Keratinocyte (primary cell): Measurements from ENCODE around the gene DDX43. TPM values are rescaled to one million over a fixed set of nuclear protein-coding genes. Genes with fewer than 3 reads are reported as not detected.

ENCODE experiments used
- DNase-seq: peaks from one replicate; pipeline ENCODE4 v3.0.0-alpha.2; 2011; ENCODE audit warnings: low read depth, missing footprints, low spot score
- FAIRE-seq: peaks from 2 replicates; lab custom pipeline; 2011; peaks lifted over from hg19 to GRCh38; lab: Jason Lieb, UNC
- H2AFZ ChIP-seq: 2 replicates; pipeline ENCODE4 v1.6.0; 2012; ENCODE audit warnings: low read length, control low read depth, inconsistent platforms; ENCODE audit not compliant: control insufficient read depth
- H3K27ac ChIP-seq: 2 replicates; pipeline ENCODE4 v1.5.1; 2011; ENCODE audit warnings: low read length; ENCODE audit not compliant: control insufficient read depth, insufficient read depth
- H3K27me3 ChIP-seq: 3 replicates; pipeline ENCODE4 v1.6.0; 2011; ENCODE audit warnings: low read length; ENCODE audit not compliant: control insufficient read depth, insufficient read depth; ENCODE audit errors: extremely low read depth
- H3K36me3 ChIP-seq, 2 experiments: 2 replicates in 1 of 2; 3 replicates in 1 of 2; pipeline ENCODE4 v1.5.1; 2011; ENCODE audit warnings: low read length in 2 of 2, mild to moderate bottlenecking in 1 of 2; ENCODE audit not compliant: control insufficient read depth in 2 of 2, insufficient read depth in 2 of 2; ENCODE audit errors: extremely low read depth in 1 of 2
- H3K4me1 ChIP-seq: 3 replicates; pipeline ENCODE4 v1.5.1; 2011; ENCODE audit warnings: low read length; ENCODE audit not compliant: control insufficient read depth, insufficient read depth; ENCODE audit errors: extremely low read depth
- H3K4me2 ChIP-seq: 3 replicates; pipeline ENCODE4 v1.6.0; 2011; ENCODE audit warnings: low read depth, low read length; ENCODE audit not compliant: control insufficient read depth, insufficient read depth; ENCODE audit errors: extremely low read depth
- H3K4me3 ChIP-seq, 3 experiments: fragments of 200-600 bp in 1 of 3; sonication (generic) in 1 of 3; 2 replicates in 2 of 3; 3 replicates in 1 of 3; pipeline ENCODE4 v1.5.1; 2011 to 2016; ENCODE audit warnings: low read length in 3 of 3, mild to moderate bottlenecking in 3 of 3, control low read depth in 2 of 3, inconsistent platforms in 1 of 3, low read depth in 1 of 3, mixed read lengths in 1 of 3, mixed run types in 1 of 3, moderate library complexity in 1 of 3; ENCODE audit not compliant: control insufficient read depth in 2 of 3, insufficient read depth in 2 of 3; ENCODE audit errors: extremely low read depth in 1 of 3
- H3K79me2 ChIP-seq: 2 replicates; pipeline ENCODE4 v1.6.0; 2012; ENCODE audit warnings: low read length; ENCODE audit not compliant: control insufficient read depth, insufficient read depth
- H3K9ac ChIP-seq: 3 replicates; pipeline ENCODE4 v1.6.0; 2011; ENCODE audit warnings: low read length; ENCODE audit not compliant: control insufficient read depth, insufficient read depth; ENCODE audit errors: extremely low read depth
- H3K9me1 ChIP-seq: 3 replicates; pipeline ENCODE4 v1.6.0; 2011; ENCODE audit warnings: low read length; ENCODE audit not compliant: control insufficient read depth, insufficient read depth; ENCODE audit errors: extremely low read depth
- H3K9me3 ChIP-seq: 2 replicates; pipeline ENCODE4 v1.5.1; 2012; ENCODE audit warnings: low read depth, low read length; ENCODE audit not compliant: control insufficient read depth
- H4K20me1 ChIP-seq: 3 replicates; pipeline ENCODE4 v1.6.0; 2011; ENCODE audit warnings: low read length; ENCODE audit not compliant: control insufficient read depth, insufficient read depth; ENCODE audit errors: extremely low read depth
- EZH2 ChIP-seq: IDR thresholded peaks from one replicate; pipeline ENCODE4 v1.6.1; 2012; ENCODE audit warnings: inconsistent platforms, mild to moderate bottlenecking, low read length, moderate library complexity
- dilution Hi-C: fragments of 300-500 bp; cut with MboI; formaldehyde crosslinking; loops from one replicate; pipeline ENCODE4 v1.7.0; 2020; ENCODE audit warnings: low sequenced_read_pairs; ENCODE audit not compliant: extremely low pct_ligation_motif_present
- polyA plus RNA-seq, 5 experiments: library from polyadenylated mRNA; depleted of rRNA in 3 of 5; stranded (reverse) in 3 of 5; stranded (forward) in 1 of 5; unstranded in 1 of 5; fragments of >200 nt; gene quantifications; 1 replicate in 1 of 5; 2 replicates in 3 of 5; 3 replicates in 1 of 5; pipeline versions ENCODE4 v1.2.1 to v1.2.3, GENCODE V29; 2011 to 2012; ENCODE audit warnings: missing spikeins in 2 of 5, low read depth in 1 of 5, low replicate concordance in 1 of 5
- small RNA-seq, 3 experiments: library from RNA; depleted of rRNA; stranded (forward); fragments of <200 nt; gene quantifications; one replicate each; pipeline ENCODE3, GENCODE V24; 2012; ENCODE audit warnings: low read depth in 3 of 3, low replicate concordance in 1 of 3; ENCODE audit not compliant: insufficient read length in 3 of 3
- TF ChIP-seq, protein P1 (sequence below), 3 experiments: IDR thresholded peaks in 1 of 3; conservative IDR thresholded peaks in 1 of 3; optimal IDR thresholded peaks in 1 of 3; 2 replicates in 2 of 3; 3 replicates in 1 of 3; pipeline versions ENCODE3 to v1.5.1; 2011; ENCODE audit warnings: low read length in 3 of 3, mild to moderate bottlenecking in 3 of 3, moderate library complexity in 2 of 3, control low read depth in 1 of 3, inconsistent platforms in 1 of 3; ENCODE audit not compliant: insufficient read depth in 2 of 3; ENCODE audit errors: extremely low read depth in 1 of 3

Gene DDX43
- polyA plus RNA-seq, 1 donor (not counting 4 experiments of a cell fraction or from before 2014, with no cell fraction given) = 0.33 TPM

DNA sequence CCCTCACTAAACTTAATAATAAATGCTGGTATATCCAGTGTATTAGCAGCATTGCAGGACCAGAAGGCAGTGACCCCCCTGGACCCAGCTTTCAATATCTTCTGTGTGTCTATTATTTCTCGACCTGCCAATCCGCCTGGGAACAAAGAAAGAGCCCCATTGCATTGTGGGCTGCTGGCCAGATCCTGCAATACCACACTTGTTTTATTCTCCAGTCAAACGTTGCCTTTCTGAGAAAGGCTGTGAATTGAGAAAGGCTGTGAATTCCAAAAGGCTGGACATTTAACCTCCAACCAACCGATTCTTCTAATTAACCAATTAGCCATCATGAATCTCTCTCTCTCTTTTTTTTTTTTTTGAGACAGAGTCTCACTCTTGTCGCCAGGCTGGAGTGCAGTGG is 65.4 kb downstream of the DDX43 start:
- dilution Hi-C loops = no loop called here
- Histone ChIP-seq H3K4me1 (peaks cover 10% of the 10 kb centered on the region), H3K27ac (no peak overlapping the region), H3K9me3 (no peaks in the 10 kb centered on the region), H4K20me1 (no peaks in the 10 kb centered on the region), H3K79me2 (peaks cover 24% of the 10 kb centered on the region), H3K36me3 (peaks cover 2 to 4% of the 10 kb centered on the region in 2 experiments), H3K4me2 (no peak overlapping the region), H3K27me3 (no peaks in the 10 kb centered on the region), H3K4me3 (no peak overlapping the region), H3K9me1 (no peaks in the 10 kb centered on the region), H3K9ac (no peak overlapping the region), H2AFZ (no peak overlapping the region)
- no peak for DNase-seq
- no peak for FAIRE-seq
- TF ChIP-seq, protein P1, sequence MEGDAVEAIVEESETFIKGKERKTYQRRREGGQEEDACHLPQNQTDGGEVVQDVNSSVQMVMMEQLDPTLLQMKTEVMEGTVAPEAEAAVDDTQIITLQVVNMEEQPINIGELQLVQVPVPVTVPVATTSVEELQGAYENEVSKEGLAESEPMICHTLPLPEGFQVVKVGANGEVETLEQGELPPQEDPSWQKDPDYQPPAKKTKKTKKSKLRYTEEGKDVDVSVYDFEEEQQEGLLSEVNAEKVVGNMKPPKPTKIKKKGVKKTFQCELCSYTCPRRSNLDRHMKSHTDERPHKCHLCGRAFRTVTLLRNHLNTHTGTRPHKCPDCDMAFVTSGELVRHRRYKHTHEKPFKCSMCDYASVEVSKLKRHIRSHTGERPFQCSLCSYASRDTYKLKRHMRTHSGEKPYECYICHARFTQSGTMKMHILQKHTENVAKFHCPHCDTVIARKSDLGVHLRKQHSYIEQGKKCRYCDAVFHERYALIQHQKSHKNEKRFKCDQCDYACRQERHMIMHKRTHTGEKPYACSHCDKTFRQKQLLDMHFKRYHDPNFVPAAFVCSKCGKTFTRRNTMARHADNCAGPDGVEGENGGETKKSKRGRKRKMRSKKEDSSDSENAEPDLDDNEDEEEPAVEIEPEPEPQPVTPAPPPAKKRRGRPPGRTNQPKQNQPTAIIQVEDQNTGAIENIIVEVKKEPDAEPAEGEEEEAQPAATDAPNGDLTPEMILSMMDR (optimal IDR thresholded peaks at IDR 0.05 in 1 of 3, IDR thresholded peaks at IDR 0.05 in 1 of 3, conservative IDR thresholded peaks at IDR 0.05 in 1 of 3; ENCODE audit: extremely low read depth in 1 of 3, insufficient read depth in 2 of 3, low read length in 3 of 3) = no peak
- no peak for TF ChIP-seq EZH2

DNA sequence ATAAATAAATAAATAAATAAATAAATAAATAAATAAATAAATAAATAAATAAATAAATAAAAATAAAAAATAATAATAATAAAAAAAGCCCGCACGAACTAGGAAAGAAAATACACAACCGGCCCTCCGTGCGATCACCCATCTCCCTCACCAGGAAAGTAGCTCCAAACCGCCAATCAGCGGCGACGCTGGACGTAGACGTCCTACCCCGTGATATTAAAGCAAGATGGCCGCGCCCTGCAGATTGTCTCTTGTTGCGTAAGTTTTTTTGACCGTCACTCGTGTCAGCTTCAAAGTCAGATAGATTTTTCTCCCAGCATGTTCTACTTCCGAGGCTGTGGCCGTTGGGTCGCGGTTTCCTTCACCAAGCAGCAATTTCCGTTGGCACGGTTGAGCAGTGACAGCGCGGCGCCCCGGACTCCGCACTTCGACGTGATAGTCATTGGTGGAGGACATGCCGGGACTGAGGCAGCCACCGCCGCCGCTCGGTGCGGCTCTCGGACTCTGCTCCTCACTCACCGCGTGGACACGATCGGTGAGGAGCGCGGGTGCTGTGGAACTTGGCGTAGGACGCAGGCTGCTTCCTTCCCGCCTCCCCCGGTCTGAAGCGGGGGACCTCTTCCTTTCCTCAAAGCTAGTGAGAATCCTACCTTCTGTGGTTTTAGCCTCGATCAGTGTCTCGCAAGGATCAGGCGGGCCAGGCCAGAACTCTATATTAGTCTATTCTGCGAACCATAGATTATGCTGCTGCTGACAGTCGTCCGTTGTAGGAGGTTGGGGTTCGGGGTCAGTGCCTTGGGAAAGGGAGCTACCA is 67.1 kb downstream of the DDX43 start, which contains the start of gene MTO1:
Gene MTO1 (plus strand): TSS at position 201 of the 814 bp plus-strand sequence. CDS start 118 bp downstream, at position 319.
- Histone ChIP-seq H3K27me3 (no peaks in the 10 kb centered on the region), H3K9me3 (no peaks in the 10 kb centered on the region), H3K27ac (peak within 1 kb of the TSS; percentile 91), H2AFZ (peak within 1 kb of the TSS; percentile 96), H3K9ac (peak within 1 kb of the TSS; percentile 94), H3K4me1 (peaks cover 6% of the 10 kb centered on the region), H3K4me3 (peak within 1 kb of the TSS; percentile 83 to 97 (median 91)), H3K4me2 (peak within 1 kb of the TSS; percentile 82), H3K36me3 (peaks cover 2 to 9% of the 10 kb centered on the region in 2 experiments), H3K9me1 (no peaks in the 10 kb centered on the region), H3K79me2 (peaks cover 26% of the 10 kb centered on the region), H4K20me1 (no peaks in the 10 kb centered on the region)
- dilution Hi-C loops = no loop called here
- FAIRE-seq = peak; percentile 34
- peak; percentile 49 for DNase-seq
- no peak for TF ChIP-seq EZH2
- TF ChIP-seq, protein P1 (optimal IDR thresholded peaks at IDR 0.05 in 1 of 3, IDR thresholded peaks at IDR 0.05 in 1 of 3, conservative IDR thresholded peaks at IDR 0.05 in 1 of 3; ENCODE audit: extremely low read depth in 1 of 3, insufficient read depth in 2 of 3, low read length in 3 of 3) = no peak

Small RNA genes lying within 50 kb of the gene (small RNA-seq; reads per million reads assigned to genes)
- gene RNU6-975P (0 reads per million in 3 experiments), gene RPL39P3 (0 reads per million in 3 experiments)

Other genes starting within 250 kb of the DDX43 start
- 0.10 TPM in 1 of 3 replicates, not detected in the others for gene KHDC1L, start 169.3 kb upstream of the DDX43 start, polyA plus RNA-seq
- gene KHDC1, start 131.6 kb upstream of the DDX43 start, polyA plus RNA-seq = 0.52 to 1.0 TPM (median 0.55 TPM) in 3 replicates
- not detected in 3 replicates for gene DPPA5, start 40.6 kb upstream of the DDX43 start, polyA plus RNA-seq
- gene KHDC3L, start 32.2 kb upstream of the DDX43 start, polyA plus RNA-seq = not detected in 3 replicates
- 0.08 TPM in 1 of 3 replicates, not detected in the others for gene OOEP, start 24.9 kb upstream of the DDX43 start, polyA plus RNA-seq
- 0.57 to 1.1 TPM (median 1.00 TPM) in 3 replicates for gene CGAS, start 57.5 kb downstream of the DDX43 start, polyA plus RNA-seq
- 15.1 to 24.5 TPM (median 21.3 TPM) in 3 replicates for gene MTO1, start 66.9 kb downstream of the DDX43 start, polyA plus RNA-seq
- 9,858 to 11,226 TPM (median 10,860 TPM) in 3 replicates for gene EEF1A1, start 126.2 kb downstream of the DDX43 start, polyA plus RNA-seq